ENCODE data around the gene REC114.

DNA sequence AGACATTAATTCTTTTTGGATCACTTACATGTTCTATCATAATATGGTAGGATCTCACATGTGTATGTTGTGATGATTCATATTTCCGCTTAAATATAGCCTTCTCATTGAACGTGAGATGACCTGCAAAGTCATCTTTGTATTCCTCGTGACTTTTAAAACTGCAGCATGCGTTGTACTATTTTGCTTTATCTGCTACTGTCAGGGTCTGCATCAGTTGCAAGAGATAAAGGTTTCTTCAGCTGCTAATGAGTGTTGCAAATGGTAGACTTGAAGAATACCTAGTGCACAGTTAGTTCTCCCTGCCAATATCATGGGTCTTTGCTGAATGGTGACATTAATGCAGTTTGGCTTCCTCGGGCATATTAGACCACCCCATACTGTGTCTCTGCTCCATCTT, 31.8 kb downstream of the REC114 start:
- TF ChIP-seq, protein P1, sequence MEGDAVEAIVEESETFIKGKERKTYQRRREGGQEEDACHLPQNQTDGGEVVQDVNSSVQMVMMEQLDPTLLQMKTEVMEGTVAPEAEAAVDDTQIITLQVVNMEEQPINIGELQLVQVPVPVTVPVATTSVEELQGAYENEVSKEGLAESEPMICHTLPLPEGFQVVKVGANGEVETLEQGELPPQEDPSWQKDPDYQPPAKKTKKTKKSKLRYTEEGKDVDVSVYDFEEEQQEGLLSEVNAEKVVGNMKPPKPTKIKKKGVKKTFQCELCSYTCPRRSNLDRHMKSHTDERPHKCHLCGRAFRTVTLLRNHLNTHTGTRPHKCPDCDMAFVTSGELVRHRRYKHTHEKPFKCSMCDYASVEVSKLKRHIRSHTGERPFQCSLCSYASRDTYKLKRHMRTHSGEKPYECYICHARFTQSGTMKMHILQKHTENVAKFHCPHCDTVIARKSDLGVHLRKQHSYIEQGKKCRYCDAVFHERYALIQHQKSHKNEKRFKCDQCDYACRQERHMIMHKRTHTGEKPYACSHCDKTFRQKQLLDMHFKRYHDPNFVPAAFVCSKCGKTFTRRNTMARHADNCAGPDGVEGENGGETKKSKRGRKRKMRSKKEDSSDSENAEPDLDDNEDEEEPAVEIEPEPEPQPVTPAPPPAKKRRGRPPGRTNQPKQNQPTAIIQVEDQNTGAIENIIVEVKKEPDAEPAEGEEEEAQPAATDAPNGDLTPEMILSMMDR (conservative IDR thresholded peaks at IDR 0.05 in 1 of 2, IDR thresholded peaks at IDR 0.05 in 1 of 2; ENCODE audit: extremely low read depth in 1 of 2, insufficient read depth in 1 of 2, low read depth in 1 of 2, low read length in 2 of 2) = no peak
- no peak for TF ChIP-seq EZH2 (IDR thresholded peaks at IDR 0.05; ENCODE audit: borderline replicate concordance, low read length)
